GM19043 (cell line): ENCODE measurements around the gene SCARF2.
"Not testable (repeated sequence)": the region's sequence is repeated elsewhere in the genome, so short reads cannot be mapped to it uniquely, and the experiment has no call there.

Experiments
- ATAC-seq: cut with Tn5 transposase; IDR thresholded peaks from one replicate; pipeline ENCODE4 v1.9.1; 2021; ENCODE audit warnings: low read depth; ENCODE audit not compliant: unreplicated experiment

Gene SCARF2

GRCh38 chr22:20396639-20397038 lies 41.0 kb downstream of the SCARF2 start:
- no peak for ATAC-seq

- ATAC-seq = no peak
Observed at GRCh38 chr22:20395907-20396287, 41.7 kb downstream of the SCARF2 start.

- no peak for ATAC-seq
Observed at GRCh38 chr22:20395181-20395906, 42.3 kb downstream of the SCARF2 start.

- peak; percentile 72 for ATAC-seq
Observed at GRCh38 chr22:20393705-20394476, 43.7 kb downstream of the SCARF2 start, which contains the start of gene ZNF74. ZNF74 (plus strand) TSS chr22:20394151; CDS start chr22:20394629, 478 bp downstream.

GRCh38 chr22:20392983-20393704 lies 44.5 kb downstream of the SCARF2 start:
- ATAC-seq = no peak

GRCh38 chr22:20392365-20392881 lies 45.2 kb downstream of the SCARF2 start:
- not testable (repeated sequence) for ATAC-seq

GRCh38 chr22:20391222-20391621 lies 46.4 kb downstream of the SCARF2 start:
- ATAC-seq = no peak

GRCh38 chr22:20390394-20390907 lies 47.2 kb downstream of the SCARF2 start:
- ATAC-seq = no peak

GRCh38 chr22:20389288-20389687 lies 48.3 kb downstream of the SCARF2 start:
- no peak for ATAC-seq

- no peak for ATAC-seq
Observed at GRCh38 chr22:20388200-20388599, 49.4 kb downstream of the SCARF2 start.

- no peak for ATAC-seq
Observed at GRCh38 chr22:20386972-20387371, 50.7 kb downstream of the SCARF2 start.

GRCh38 chr22:20386336-20386735 lies 51.3 kb downstream of the SCARF2 start:
- ATAC-seq = no peak

GRCh38 chr22:20384865-20385264 lies 52.8 kb downstream of the SCARF2 start:
- no peak for ATAC-seq

GRCh38 chr22:20384171-20384570 lies 53.5 kb downstream of the SCARF2 start:
- no peak for ATAC-seq

- ATAC-seq = no peak
Observed at GRCh38 chr22:20383538-20383937, 54.1 kb downstream of the SCARF2 start.

- ATAC-seq = no peak
Observed at GRCh38 chr22:20380486-20380885, 57.1 kb downstream of the SCARF2 start.

GRCh38 chr22:20378684-20379083 lies 58.9 kb downstream of the SCARF2 start:
- ATAC-seq = not testable (repeated sequence)

- no peak for ATAC-seq
Observed at GRCh38 chr22:20378110-20378509, 59.5 kb downstream of the SCARF2 start.

- not testable (repeated sequence) for ATAC-seq
Observed at GRCh38 chr22:20376983-20377382, 60.6 kb downstream of the SCARF2 start.

- ATAC-seq = not testable (repeated sequence)
Observed at GRCh38 chr22:20376281-20376680, 61.3 kb downstream of the SCARF2 start.
